Esophagus muscularis mucosa (tissue), 4 donors: Measurements from ENCODE around the gene KLHDC7A. TPM values are rescaled to one million over a fixed set of nuclear protein-coding genes. Genes with fewer than 3 reads are reported as not detected.

Experiments used
- DNase-seq: peaks from one replicate; pipeline ENCODE4 v3.0.0-alpha.2; 2017; ENCODE audit errors: extremely low spot score
- H3K27ac ChIP-seq, 4 donors: fragments of 200-600 bp; sonication (generic); replicated peaks in 1 of 4; 1 replicate in 3 of 4; 2 replicates in 1 of 4; pipeline ENCODE4 v1.5.1; 2016 to 2019; ENCODE audit warnings: mild to moderate bottlenecking in 1 of 4
- H3K27me3 ChIP-seq, 4 donors: fragments of 200-600 bp; sonication (generic); one replicate each; pipeline versions ENCODE4 v1.5.1 to v1.6.0; 2016 to 2019
- H3K36me3 ChIP-seq, 4 donors: fragments of 200-600 bp; sonication (generic); one replicate each; pipeline ENCODE4 v1.5.1; 2016 to 2019
- H3K4me1 ChIP-seq, 4 donors: fragments of 200-600 bp; sonication (generic); one replicate each; pipeline ENCODE4 v1.5.1; 2016 to 2019
- H3K4me3 ChIP-seq, 4 donors: fragments of 200-600 bp; sonication (generic); 1 replicate in 2 of 4; 2 replicates in 2 of 4; pipeline ENCODE4 v1.5.1; 2016 to 2019; ENCODE audit warnings: mild to moderate bottlenecking in 4 of 4, moderate library complexity in 1 of 4
- H3K9me3 ChIP-seq, 4 donors: fragments of 200-600 bp; sonication (generic); 1 replicate in 3 of 4; 2 replicates in 1 of 4; pipeline ENCODE4 v1.5.1; 2016 to 2019
- EP300 ChIP-seq: sonication (generic); formaldehyde crosslinking; IDR thresholded peaks from one replicate; pipeline ENCODE4 v1.6.1; 2017; ENCODE audit warnings: antibody characterized with exemption
- POLR2A ChIP-seq: fragments of 450-650 bp; IDR thresholded peaks from one replicate; pipeline ENCODE4 v1.6.1; 2017; ENCODE audit warnings: antibody characterized with exemption, moderate library complexity, mild to moderate bottlenecking, low read depth
- POLR2AphosphoS5 ChIP-seq, 2 donors: sonication (generic); formaldehyde crosslinking; IDR thresholded peaks; one replicate each; pipeline ENCODE4 v1.6.1; 2017; ENCODE audit warnings: antibody characterized with exemption in 2 of 2
- WGBS: methylation state at CpG from one replicate; pipeline ENCODE4 v1.1.5; 2018; 5-methylcytosine and 5-hydroxymethylcytosine counted together
- intact Hi-C: fragments of 100-400 bp; cut with DNase I; formaldehyde crosslinking; loops from one replicate; pipeline ENCODE4 v1.15.1; 2023
- small RNA-seq, 3 donors: library from RNA; depleted of rRNA; stranded (forward); fragments of <200 nt; gene quantifications; one replicate each; pipeline ENCODE3, GENCODE V24; 2016
- total RNA-seq, 4 donors: library from RNA; depleted of rRNA; stranded (reverse); fragments of >200 nt; gene quantifications; one replicate each; pipeline versions ENCODE4 v1.1.0 to v1.2.1, GENCODE V29; 2016
- TF ChIP-seq, protein P1 (sequence below), 3 experiments: fragments of 200-600 bp in 2 of 3; fragments of 450-650 bp in 1 of 3; sonication (generic) in 2 of 3; IDR thresholded peaks; one replicate each; pipeline ENCODE4 v1.5.1; 2017 to 2019; ENCODE audit warnings: antibody characterized with exemption in 3 of 3, mild to moderate bottlenecking in 2 of 3, moderate library complexity in 1 of 3

KLHDC7A gene
- total RNA-seq, 4 donors from 2014 or later, result not detected

GRCh38 chr1:18531503-18531845 lies 50.7 kb downstream of the KLHDC7A start:
- Histone ChIP-seq H3K4me1 (no peaks in the 10 kb centered on the region), H3K36me3 (no peaks in the 10 kb centered on the region), H3K9me3 (no peaks in the 10 kb centered on the region), H3K27me3 (peaks cover 0 to 71% (median 0%) of the 10 kb centered on the region in 4 donors), H3K4me3 (no peak overlapping the region), H3K27ac (no peak overlapping the region)
- TF ChIP-seq POLR2A (no peak), POLR2AphosphoS5 (IDR thresholded peaks at IDR 0.05) (no peak), EP300 (no peak)
- TF ChIP-seq, protein P1, sequence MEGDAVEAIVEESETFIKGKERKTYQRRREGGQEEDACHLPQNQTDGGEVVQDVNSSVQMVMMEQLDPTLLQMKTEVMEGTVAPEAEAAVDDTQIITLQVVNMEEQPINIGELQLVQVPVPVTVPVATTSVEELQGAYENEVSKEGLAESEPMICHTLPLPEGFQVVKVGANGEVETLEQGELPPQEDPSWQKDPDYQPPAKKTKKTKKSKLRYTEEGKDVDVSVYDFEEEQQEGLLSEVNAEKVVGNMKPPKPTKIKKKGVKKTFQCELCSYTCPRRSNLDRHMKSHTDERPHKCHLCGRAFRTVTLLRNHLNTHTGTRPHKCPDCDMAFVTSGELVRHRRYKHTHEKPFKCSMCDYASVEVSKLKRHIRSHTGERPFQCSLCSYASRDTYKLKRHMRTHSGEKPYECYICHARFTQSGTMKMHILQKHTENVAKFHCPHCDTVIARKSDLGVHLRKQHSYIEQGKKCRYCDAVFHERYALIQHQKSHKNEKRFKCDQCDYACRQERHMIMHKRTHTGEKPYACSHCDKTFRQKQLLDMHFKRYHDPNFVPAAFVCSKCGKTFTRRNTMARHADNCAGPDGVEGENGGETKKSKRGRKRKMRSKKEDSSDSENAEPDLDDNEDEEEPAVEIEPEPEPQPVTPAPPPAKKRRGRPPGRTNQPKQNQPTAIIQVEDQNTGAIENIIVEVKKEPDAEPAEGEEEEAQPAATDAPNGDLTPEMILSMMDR (IDR thresholded peaks at IDR 0.05), result no peak
- intact Hi-C loops, result no loop called here
- DNase-seq, result no peak
- WGBS, result 39% methylated on average over 3 of the region's 3 CpGs

DNA sequence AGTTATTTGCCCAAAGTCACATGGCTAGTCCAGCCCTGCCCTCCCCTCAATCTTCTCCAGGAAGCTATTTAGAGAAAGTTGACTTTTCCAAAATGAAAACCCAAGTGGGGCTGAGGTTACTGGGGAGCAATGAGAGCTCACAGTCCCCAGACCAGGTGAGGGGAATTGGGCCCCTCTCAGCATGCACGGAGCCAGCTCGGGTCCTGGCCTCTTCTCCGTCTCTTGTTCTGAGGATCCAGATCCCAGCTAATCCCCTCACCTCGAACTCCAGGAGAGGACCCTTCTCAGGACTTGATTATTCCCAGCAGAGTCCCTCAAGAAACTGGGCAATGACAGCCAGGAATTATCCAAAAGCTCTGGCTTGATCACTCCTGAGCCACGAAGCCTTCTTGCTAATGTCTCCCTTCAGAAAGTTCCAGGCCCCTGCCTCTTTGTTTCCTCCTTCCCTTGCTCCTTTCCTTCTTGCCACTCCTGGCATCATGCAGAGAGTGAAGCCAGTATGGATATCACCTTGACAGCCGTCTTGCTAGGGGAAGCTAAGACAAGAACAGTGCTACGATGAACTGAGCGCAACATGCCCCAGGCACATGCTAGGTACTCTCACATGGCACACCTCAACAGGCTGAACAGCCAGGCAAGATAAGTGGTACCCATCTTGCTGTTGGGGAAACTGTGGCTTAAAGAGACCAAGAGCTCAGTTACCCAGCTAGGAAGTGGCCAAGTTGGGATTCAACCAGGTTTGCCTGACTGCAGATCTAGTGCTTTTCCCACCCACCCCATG lies 51.9 kb downstream of the KLHDC7A start:
- no peaks in the 10 kb centered on the region for H3K9me3 ChIP-seq
- WGBS, result 74% methylated on average over 8 of the region's 8 CpGs
- H3K27me3 ChIP-seq, result peaks cover 0 to 79% (median 0%) of the 10 kb centered on the region in 4 donors
- intact Hi-C loops, result no loop called here
- H3K27ac ChIP-seq, result no peak overlapping the region
- DNase-seq, result peak; percentile 60
- no peak overlapping the region for H3K4me3 ChIP-seq
- no peaks in the 10 kb centered on the region for H3K4me1 ChIP-seq
- H3K36me3 ChIP-seq, result no peaks in the 10 kb centered on the region
- no peak for TF ChIP-seq POLR2AphosphoS5 (IDR thresholded peaks at IDR 0.05)
- TF ChIP-seq, protein P1 (IDR thresholded peaks at IDR 0.05), result no peak

GRCh38 chr1:18533259-18533658 lies 52.5 kb downstream of the KLHDC7A start:
- intact Hi-C loops, result no loop called here
- DNase-seq, result no peak
- no peak for TF ChIP-seq EP300
- TF ChIP-seq POLR2A, result no peak
- no peak for TF ChIP-seq POLR2AphosphoS5 (IDR thresholded peaks at IDR 0.05)
- TF ChIP-seq, protein P1 (IDR thresholded peaks at IDR 0.05), result no peak
- 40% methylated on average over 3 of the region's 3 CpGs for WGBS
- no peak overlapping the region for H3K4me3 ChIP-seq
- H3K27ac ChIP-seq, result no peak overlapping the region
- H3K9me3 ChIP-seq, result no peaks in the 10 kb centered on the region
- peaks cover 0 to 82% (median 0%) of the 10 kb centered on the region in 4 donors for H3K27me3 ChIP-seq
- H3K4me1 ChIP-seq, result no peaks in the 10 kb centered on the region
- H3K36me3 ChIP-seq, result no peaks in the 10 kb centered on the region

- Histone ChIP-seq H3K36me3 (no peaks in the 10 kb centered on the region), H3K9me3 (no peaks in the 10 kb centered on the region), H3K27me3 (peaks cover 0 to 84% (median 0%) of the 10 kb centered on the region in 4 donors), H3K4me3 (no peak overlapping the region), H3K27ac (no peak overlapping the region), H3K4me1 (no peaks in the 10 kb centered on the region)
- intact Hi-C loops, result no loop called here
- TF ChIP-seq POLR2AphosphoS5 (IDR thresholded peaks at IDR 0.05) (no peak), POLR2A (no peak), EP300 (no peak)
- TF ChIP-seq, protein P1 (IDR thresholded peaks at IDR 0.05), result no peak
- DNase-seq, result no peak
- 81% methylated on average over 6 of the region's 6 CpGs for WGBS
These were observed 54.1 kb downstream of the KLHDC7A start for GRCh38 chr1:18534810-18535205.

Small RNAs within 50 kb of the gene (small RNA-seq; reads per million reads assigned to genes)
- gene DYNLL1P3, result 0 reads per million in 3 donors

Other genes starting within 250 kb of the KLHDC7A start
- not detected for gene PAX7, start 149.9 kb downstream of the KLHDC7A start, total RNA-seq